HG03439 (cell line): ENCODE data around the gene PUS7.
"Not testable (repeated sequence)": the region's sequence is repeated elsewhere in the genome, so short reads cannot be mapped to it uniquely, and the experiment has no call there.

ENCODE experiments used
- ATAC-seq: cut with Tn5 transposase; IDR thresholded peaks from one replicate; pipeline ENCODE4 v1.9.1; 2021; ENCODE audit warnings: mild to moderate bottlenecking, moderate library complexity; ENCODE audit not compliant: unreplicated experiment

Gene PUS7

DNA sequence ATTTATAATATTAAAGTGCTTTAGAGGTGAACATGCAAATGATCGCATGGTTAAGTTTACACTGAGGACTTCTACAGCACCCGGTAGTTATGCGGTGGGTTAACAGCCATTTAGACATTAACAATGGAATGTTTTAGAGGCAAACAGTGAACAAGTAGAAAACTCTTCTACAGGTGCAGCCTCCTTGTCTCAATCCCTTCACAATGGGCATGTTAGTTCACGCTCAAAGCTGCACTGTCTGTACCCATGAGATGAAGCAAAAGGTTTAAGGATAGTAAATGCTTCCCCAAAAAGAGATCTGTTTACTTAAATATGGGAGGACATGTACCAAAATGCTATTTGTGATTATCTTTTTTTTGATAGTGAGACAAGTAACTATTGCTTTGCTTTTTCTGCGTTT lies 25.1 kb downstream of the PUS7 start:
- ATAC-seq = no peak

DNA sequence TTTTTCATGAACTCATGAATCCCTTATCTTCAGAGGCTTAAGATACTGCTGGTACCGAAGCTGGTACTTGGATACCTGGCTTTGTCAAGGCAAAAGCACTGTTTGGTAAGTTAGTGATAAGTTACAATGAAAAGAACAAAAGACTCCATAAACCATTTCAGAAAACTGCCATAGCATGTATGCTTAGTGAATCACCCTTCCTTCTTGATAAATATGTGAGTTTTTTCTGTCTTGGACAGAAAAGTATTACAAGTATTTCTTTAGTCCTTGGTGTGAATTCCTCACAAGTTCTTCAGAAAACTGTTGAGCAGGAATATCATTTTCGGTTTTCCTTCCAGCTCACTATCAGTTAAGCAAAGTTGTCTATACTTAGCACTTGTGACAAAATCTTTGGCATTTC lies 25.6 kb downstream of the PUS7 start:
- no peak for ATAC-seq

DNA sequence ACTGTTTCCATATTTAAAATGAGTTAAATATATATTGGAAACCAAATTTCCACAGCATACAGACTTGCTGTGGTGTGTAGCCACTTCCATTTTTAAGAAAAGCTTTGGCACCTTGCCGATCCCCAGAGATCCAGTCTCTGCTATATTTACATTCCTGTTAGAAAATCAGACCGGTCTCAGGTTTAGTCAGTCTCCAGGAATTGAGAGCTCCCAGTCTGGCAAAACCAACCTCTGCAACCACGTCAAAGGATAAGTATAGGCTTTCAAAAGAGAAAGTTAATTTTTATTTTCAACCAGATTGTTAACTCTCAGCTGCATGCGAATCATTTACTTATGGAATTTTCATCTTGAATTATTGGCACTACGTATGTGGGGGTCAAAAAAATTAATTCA lies 28.2 kb downstream of the PUS7 start:
- no peak for ATAC-seq

- no peak for ATAC-seq
These were observed 28.7 kb downstream of the PUS7 start for GRCh38 chr7:105493196-105493922.

- ATAC-seq = no peak
These were observed 32.7 kb downstream of the PUS7 start for GRCh38 chr7:105489409-105489808.

DNA sequence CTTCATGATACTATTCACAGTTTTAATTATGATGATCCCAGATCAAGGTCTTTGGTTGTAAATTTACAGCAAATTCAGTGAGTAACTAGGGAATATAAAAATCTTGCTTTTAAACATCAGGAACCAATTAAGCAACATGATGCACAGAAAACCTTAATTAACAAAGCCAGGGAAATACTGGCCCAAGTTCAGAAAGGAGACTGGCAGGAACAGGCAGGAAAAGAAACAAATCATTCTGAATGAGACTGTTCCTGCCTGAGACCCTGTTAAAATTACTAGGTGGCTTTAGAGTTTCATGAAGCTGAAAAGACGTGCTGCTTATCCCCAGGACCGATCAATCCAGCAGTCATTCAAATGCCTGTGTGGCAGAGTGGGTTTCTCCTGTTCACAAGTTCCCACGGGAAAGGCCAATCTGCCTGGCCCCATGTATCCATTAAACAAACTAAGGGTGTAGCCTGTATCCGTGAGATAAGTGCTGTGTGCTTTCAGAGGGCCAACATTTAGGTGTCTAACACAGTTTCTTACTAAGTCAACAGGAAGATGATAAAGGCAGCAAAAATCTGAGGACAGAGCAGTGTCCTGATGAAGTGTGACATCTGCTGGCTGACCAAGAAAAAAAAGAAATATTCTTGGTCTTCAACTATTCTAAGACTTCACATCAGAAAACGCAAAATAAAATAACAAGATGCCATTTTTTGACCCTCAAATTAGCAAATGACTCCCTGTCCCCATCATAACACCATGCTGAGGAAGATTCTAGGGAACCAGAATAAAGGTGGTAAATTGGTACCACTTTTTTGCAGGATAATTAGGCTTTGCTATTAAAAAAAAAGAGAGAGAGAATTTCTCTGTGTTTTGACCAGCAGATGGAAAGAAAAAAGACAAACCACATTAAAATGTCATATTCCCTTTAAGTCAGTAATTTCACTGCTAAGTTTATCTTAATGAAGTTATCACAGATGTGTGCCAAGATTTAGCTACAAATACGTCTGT lies 34.2 kb downstream of the PUS7 start:
- ATAC-seq = no peak

GRCh38 chr7:105480931-105481330 lies 41.1 kb downstream of the PUS7 start:
- no peak for ATAC-seq

DNA sequence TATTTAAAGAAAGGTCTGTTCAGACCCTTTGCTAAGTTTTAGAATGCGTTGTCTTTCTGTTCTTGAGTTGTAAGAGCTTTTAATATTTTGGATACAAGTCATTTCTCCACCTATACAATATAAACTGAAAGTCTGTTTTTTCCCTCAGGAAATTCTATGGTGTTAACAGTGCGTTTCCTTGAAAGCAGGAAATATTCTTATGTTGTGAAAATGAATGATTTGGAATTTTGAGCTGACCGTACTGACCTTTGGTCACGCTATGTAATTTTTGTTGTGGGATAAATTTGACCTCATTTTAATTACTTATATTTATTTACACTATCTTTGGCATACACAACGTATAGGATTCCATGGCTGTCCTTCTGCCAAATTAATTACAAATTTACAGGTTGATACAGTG lies 43.5 kb downstream of the PUS7 start:
- ATAC-seq = no peak

GRCh38 chr7:105477908-105478307 lies 44.2 kb downstream of the PUS7 start:
- ATAC-seq = no peak

DNA sequence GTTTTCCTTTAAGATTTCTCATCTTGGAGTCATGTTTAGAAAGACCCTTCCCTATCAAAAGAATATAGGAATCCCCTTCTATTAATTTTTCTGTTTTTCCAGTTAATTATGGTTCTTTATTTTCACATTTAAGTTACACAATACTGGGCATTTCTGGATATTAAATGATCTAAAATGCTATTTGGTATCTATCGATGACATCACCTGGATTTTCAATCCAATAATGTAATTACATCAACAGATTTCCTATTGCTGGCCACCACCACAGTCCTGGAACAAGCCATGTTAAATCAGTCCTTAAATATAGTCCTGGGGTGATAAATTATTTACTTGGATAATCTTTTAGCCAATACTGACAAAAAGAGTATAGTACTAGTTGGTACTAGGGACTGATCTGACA lies 48.0 kb downstream of the PUS7 start:
- no peak for ATAC-seq

DNA sequence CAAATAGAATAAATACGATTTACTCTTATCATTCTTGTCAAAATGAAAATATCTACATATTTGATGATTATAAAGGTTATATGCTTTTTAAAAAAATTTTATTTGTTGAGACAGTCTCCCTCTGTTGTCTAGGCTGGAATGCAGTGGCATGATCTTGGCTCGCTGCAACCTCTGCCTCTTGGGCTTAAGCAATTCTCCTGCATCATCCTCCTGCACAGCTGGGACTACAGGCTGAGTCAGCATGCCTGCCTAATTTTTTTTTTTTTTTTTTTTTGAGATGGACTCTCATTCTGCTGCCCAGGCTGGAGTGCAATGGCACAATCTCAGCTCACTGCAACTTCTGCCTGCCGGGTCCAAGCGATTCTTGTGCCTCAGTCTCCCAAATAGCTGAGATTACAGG lies 48.9 kb downstream of the PUS7 start:
- ATAC-seq = no peak

- no peak for ATAC-seq
These were observed 51.2 kb downstream of the PUS7 start for GRCh38 chr7:105470846-105471245.

GRCh38 chr7:105470090-105470489 lies 52.0 kb downstream of the PUS7 start:
- no peak for ATAC-seq

GRCh38 chr7:105462765-105463420 lies 59.2 kb downstream of the PUS7 start:
- no peak for ATAC-seq

DNA sequence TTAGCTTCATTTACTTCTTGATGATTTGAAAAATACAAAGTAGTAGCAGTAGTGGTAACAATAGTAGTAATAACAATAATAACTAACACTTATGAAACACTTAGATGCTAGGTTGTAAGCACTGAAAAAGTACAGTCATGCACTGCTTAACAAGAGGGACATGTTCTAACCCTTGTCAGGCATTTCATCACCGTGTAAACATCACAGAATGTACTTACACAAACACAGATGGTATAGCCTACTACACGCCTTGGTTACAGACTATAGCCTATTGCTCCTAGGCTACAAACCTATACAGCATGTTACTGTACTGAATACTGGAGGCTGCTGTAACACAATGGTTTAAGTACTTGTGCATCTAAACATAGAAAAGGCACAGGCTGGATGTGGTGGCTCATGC lies 60.6 kb downstream of the PUS7 start:
- no peak for ATAC-seq

DNA sequence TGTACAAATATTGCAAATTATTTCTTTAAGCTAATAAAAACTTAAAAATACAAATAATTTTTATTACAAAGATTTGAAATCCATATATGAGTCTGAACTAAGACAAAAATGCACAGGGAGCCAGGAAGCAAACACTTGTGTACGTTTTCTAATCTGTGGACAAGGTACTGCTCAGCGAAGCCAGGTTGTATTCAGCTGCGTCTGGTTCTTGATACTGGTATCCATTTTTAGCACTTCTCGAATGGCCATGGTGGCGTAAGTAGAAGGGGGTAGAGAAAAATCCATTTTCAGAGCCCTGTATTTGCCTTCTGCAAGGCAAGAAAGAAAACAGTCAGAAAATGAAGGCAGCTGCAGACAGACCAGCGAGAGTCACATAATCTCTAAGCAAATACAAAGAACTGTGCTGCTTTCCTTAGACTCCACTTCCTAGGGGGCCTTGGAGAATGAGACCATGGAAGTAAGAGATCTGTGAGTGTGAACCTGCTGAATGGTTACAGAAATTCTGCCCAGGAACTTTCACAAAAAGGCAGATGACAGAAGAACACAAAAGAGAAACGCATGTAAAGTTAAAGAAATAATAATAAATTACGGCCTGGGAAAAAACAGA lies 64.3 kb downstream of the PUS7 start:
- ATAC-seq = no peak

GRCh38 chr7:105454921-105455320 lies 67.2 kb downstream of the PUS7 start:
- no peak for ATAC-seq

- ATAC-seq = no peak
These were observed 67.8 kb downstream of the PUS7 start for GRCh38 chr7:105454095-105454747.

GRCh38 chr7:105452085-105452484 lies 70.0 kb downstream of the PUS7 start:
- ATAC-seq = no peak

DNA sequence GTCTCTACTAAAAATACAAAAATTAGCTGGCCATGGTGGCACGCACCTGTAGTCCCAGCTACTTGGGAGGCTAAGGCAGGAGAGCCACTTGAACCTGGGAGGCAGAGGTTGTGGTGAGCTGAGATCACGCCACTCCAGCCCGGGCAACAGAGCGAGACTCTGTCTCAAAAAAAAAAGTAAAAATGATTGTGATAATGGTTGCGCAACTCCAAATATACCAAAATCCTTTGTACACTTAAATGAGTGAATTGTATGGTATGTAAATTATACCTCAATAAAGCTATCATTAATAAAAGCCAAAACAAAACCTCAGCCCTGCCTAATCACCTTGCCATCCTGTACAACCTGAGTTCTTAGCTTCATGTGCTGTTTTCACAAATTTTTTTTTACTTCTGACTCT lies 71.2 kb downstream of the PUS7 start:
- ATAC-seq = not testable (repeated sequence)
